Suprapubic skin (tissue), 4 donors: ENCODE measurements around the gene ADARB1. TPM values are rescaled to one million over a fixed set of nuclear protein-coding genes. Genes with fewer than 3 reads are reported as not detected.

Source experiments
- DNase-seq, 2 donors: peaks; one replicate each; pipeline ENCODE4 v3.0.0-alpha.2; 2019; ENCODE audit warnings: low spot score in 2 of 2
- H3K27ac ChIP-seq: fragments of 200-600 bp; sonication (generic); one replicate; pipeline ENCODE4 v1.5.1; 2019
- H3K27me3 ChIP-seq: fragments of 200-600 bp; sonication (generic); one replicate; pipeline ENCODE4 v1.5.1; 2019
- H3K36me3 ChIP-seq: fragments of 200-600 bp; sonication (generic); one replicate; pipeline ENCODE4 v1.5.1; 2019
- H3K4me1 ChIP-seq: fragments of 200-600 bp; sonication (generic); one replicate; pipeline ENCODE4 v1.5.1; 2019
- H3K4me3 ChIP-seq: fragments of 200-600 bp; sonication (generic); one replicate; pipeline ENCODE4 v1.5.1; 2019; ENCODE audit warnings: mild to moderate bottlenecking
- H3K9me3 ChIP-seq: fragments of 200-600 bp; sonication (generic); one replicate; pipeline ENCODE4 v1.5.1; 2019
- CTCF ChIP-seq, 2 donors: fragments of 200-600 bp in 1 of 2; fragments of 450-650 bp in 1 of 2; sonication (generic) in 1 of 2; IDR thresholded peaks; one replicate each; pipeline ENCODE4 v1.5.1; 2016 to 2019; ENCODE audit warnings: antibody characterized with exemption in 2 of 2, mild to moderate bottlenecking in 1 of 2, moderate library complexity in 1 of 2
- EP300 ChIP-seq: sonication (generic); formaldehyde crosslinking; IDR thresholded peaks from one replicate; pipeline ENCODE4 v1.6.1; 2017; ENCODE audit warnings: antibody characterized with exemption
- POLR2A ChIP-seq, 2 donors: fragments of 450-650 bp; IDR thresholded peaks; one replicate each; pipeline ENCODE4 v1.6.1; 2017; ENCODE audit warnings: antibody characterized with exemption in 2 of 2, mild to moderate bottlenecking in 2 of 2, moderate library complexity in 2 of 2
- POLR2AphosphoS5 ChIP-seq, 3 donors: sonication (generic); formaldehyde crosslinking; IDR thresholded peaks; one replicate each; pipeline ENCODE4 v1.6.1; 2017; ENCODE audit warnings: antibody characterized with exemption in 3 of 3
- WGBS: methylation state at CpG from one replicate; pipeline ENCODE4 v1.1.5; 2018; 5-methylcytosine and 5-hydroxymethylcytosine counted together
- total RNA-seq, 4 donors: library from RNA; depleted of rRNA; stranded (reverse); fragments of >200 nt; gene quantifications; one replicate each; pipeline ENCODE4 v1.1.0, GENCODE V29; 2016

ADARB1 gene
- total RNA-seq, 4 donors from 2014 or later = 13.2 to 23.6 (median 20.3) TPM

DNA sequence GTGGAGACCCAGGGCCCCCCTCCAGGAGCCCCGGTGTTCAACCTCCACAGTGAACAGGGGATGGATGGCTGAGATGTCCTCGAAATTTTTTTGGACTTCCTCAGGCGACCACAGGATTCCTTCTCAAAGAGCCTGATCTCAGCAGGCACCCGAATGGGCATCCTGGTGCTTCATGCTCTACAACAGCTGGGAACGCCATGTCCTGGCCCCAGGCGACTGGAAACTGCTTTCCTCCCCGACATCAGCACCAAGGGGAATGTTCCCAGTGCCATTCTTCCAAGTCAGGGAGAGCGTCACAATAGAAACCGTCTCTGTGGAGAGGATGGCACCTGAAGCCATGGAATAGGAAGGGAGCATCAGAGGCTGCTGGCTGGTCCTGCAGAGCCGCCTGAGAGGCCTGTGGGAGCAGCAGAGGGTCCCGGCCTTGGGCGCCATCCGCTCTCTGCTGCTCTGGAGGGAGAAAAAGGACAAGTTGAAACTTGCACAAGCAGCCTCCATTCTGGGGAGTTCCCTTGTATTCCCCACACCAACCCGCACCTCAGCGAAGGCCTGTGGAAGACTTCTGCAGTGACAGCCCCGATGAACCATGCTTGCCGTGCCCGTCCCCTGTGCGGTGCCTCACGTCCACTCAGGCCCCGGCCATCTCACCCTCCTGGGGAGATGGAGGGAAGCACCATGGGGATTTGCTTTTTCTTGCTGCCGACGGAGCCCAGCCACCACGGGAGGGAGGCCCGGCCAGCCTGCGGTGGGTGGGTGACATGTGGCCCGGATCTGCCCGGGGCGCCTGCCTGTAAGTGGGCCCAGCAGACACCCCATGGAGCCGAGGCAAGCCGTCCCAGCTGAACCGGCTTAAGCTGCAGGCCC lies 2.3 kb upstream of the ADARB1 start:
- no peaks in the 10 kb centered on the region for H3K36me3 ChIP-seq
- peaks cover 32% of the 10 kb centered on the region for H3K4me1 ChIP-seq
- no peak overlapping the region for H3K4me3 ChIP-seq
- 91% methylated on average over 24 of the region's 32 CpGs for WGBS
- H3K27ac ChIP-seq = no peak overlapping the region
- no peaks in the 10 kb centered on the region for H3K9me3 ChIP-seq
- DNase-seq = no peak
- H3K27me3 ChIP-seq = no peaks in the 10 kb centered on the region
- TF ChIP-seq CTCF (IDR thresholded peaks at IDR 0.05) (no peak), POLR2AphosphoS5 (IDR thresholded peaks at IDR 0.05) (no peak), EP300 (no peak), POLR2A (IDR thresholded peaks at IDR 0.05) (no peak)

GRCh38 chr21:45072738-45073300 lies 1.6 kb upstream of the ADARB1 start:
- Histone ChIP-seq H3K4me1 (peaks cover 32% of the 10 kb centered on the region), H3K36me3 (no peaks in the 10 kb centered on the region), H3K9me3 (no peaks in the 10 kb centered on the region), H3K4me3 (peak overlapping the region; percentile 99), H3K27me3 (no peaks in the 10 kb centered on the region), H3K27ac (no peak overlapping the region)
- 90% methylated on average over 22 of the region's 29 CpGs for WGBS
- TF ChIP-seq CTCF (IDR thresholded peaks at IDR 0.05) (no peak), POLR2A (IDR thresholded peaks at IDR 0.05) (no peak), EP300 (no peak), POLR2AphosphoS5 (IDR thresholded peaks at IDR 0.05) (no peak)
- no peak for DNase-seq

DNA sequence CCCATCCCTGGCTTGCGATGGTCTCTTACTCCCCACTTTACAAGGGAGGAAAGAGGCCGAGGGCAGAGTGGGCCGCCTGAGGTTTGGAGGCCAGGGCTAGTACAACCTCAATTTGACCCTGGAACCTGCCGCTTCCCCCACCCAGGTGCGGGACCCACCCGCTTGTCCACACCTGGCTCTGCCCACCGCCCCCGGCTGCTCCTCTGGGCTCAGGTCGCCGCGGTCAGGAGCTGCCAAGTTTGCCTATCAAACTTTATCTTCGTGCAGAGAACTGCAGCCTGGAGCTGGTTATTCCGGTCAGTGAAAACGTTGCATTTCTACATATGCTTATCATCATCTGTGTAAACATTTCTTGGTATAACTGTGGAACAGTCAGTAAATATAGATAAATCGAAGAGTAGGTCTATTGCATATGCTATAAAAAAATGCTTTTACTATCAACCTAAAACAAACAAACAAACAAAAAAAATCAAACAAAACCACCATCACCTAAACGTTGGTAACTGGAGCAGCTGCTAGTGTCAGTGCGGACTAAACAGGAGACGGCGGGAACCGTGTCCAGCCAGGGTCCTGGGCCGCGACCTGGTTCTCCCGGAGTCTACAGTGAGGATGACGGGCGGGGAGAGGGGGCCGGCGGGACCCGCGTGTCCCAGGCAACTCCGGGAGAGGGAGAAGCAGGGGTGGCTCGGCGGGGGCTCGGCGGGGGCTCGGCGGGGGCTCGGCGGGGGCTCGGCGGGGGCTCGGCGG lies 906 bp upstream of the ADARB1 start:
- 18% methylated on average over 26 of the region's 42 CpGs for WGBS
- Histone ChIP-seq H3K27me3 (no peaks in the 10 kb centered on the region), H3K9me3 (no peaks in the 10 kb centered on the region), H3K27ac (peak overlapping the region; percentile 95), H3K36me3 (no peaks in the 10 kb centered on the region), H3K4me1 (peaks cover 36% of the 10 kb centered on the region), H3K4me3 (peak overlapping the region; percentile 99)
- TF ChIP-seq POLR2A (IDR thresholded peaks at IDR 0.05) (no peak), EP300 (no peak), POLR2AphosphoS5 (IDR thresholded peaks at IDR 0.05) (no peak), CTCF (IDR thresholded peaks at IDR 0.05) (no peak)
- no peak for DNase-seq

DNA sequence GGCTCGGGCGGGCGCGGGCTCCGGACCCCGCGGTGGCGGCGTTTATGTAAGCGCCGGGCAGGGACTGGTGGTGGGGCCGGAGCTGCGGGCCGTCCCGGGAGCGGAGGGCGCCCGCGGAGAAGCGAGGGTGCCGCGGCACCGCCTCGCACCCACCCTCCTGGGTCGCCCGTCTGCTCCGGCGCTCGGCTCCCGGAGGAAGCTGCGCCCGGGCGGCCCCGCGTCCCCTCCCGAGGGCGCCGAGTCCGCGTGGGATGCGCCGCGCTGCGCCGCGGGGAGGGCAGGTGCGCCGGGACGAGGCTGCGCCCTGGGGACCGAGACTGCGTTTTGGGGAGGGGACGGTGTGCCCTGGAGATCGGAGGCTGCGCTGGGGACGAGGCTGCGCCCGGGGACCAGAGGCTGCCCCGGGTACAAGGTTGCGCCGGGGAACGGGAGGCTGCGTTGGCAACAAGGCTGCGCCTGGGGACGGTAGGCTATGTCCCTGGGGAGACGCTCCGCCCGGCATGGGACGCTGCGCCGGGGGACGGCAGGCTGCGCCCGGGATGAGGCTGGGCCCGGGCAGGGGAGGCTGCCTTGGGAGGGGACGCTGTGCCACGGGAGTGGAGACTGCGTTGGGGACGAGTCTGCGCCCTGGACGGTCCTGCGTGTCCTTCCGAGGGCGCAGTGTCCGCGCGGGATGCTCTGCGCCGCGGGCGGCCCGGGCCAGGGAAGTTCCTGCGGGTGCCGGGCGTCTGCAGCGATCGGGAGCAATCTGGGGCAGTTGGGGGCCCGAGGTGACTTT lies 627 bp downstream of the ADARB1 start:
- TF ChIP-seq EP300 (no peak), POLR2AphosphoS5 (IDR thresholded peaks at IDR 0.05) (no peak)
- H3K9me3 ChIP-seq = no peaks in the 10 kb centered on the region
- 0% methylated on average over 9 of the region's 98 CpGs for WGBS
- H3K27ac ChIP-seq = peak overlapping the region; percentile 68
- H3K4me1 ChIP-seq = peaks cover 39% of the 10 kb centered on the region
- H3K4me3 ChIP-seq = peak overlapping the region; percentile 99
- H3K27me3 ChIP-seq = no peaks in the 10 kb centered on the region
- no peak for DNase-seq
- H3K36me3 ChIP-seq = no peaks in the 10 kb centered on the region

DNA sequence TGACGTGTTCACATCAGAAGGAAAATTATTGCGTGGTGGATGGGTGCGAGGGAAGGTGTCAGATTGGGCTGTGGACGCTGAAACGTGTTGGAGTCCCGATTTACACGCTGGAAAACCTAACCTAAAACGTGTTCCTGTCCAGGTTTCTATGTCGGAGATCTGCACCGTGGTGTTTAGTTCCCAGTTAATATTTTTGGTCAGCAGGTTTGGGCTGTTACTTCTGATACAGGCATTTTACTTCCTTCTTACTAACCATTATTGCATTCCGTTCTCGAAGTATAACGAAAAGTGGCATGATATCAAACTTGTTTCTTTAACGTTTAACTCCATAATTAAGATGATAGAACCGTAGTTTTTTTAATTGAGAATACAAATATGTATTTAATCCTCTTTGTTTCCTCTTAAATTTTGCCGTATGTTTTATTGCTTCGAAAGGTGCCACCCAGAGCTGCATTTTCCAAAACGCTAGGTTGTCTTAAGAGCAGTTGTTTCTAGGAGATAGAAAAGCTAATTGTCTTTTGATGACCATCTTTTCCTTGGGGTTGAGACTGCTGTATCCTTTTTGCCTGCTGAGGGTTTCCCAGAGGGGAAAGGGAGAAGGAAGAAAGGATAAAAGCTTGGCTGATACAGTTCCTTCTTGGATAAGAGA lies 1.3 kb downstream of the ADARB1 start:
- Histone ChIP-seq H3K27me3 (no peaks in the 10 kb centered on the region), H3K27ac (peak overlapping the region; percentile 68), H3K36me3 (no peaks in the 10 kb centered on the region), H3K4me3 (peak overlapping the region; percentile 99), H3K4me1 (peaks cover 43% of the 10 kb centered on the region), H3K9me3 (no peaks in the 10 kb centered on the region)
- WGBS = 22% methylated on average over 18 of the region's 18 CpGs
- TF ChIP-seq POLR2AphosphoS5 (IDR thresholded peaks at IDR 0.05) = no peak
- no peak for DNase-seq
